ENCODE results near the gene ADAMTS6. TPM values are rescaled to one million over a fixed set of nuclear protein-coding genes. Genes with fewer than 3 reads are reported as not detected.
A peak's percentile ranks its signal among the peaks of the same experiment; 100 is the strongest.

ADAMTS6 gene
- total RNA-seq, 4 donors from 2014 or later: 0.23 to 3.8 (median 1.0) TPM

DNA sequence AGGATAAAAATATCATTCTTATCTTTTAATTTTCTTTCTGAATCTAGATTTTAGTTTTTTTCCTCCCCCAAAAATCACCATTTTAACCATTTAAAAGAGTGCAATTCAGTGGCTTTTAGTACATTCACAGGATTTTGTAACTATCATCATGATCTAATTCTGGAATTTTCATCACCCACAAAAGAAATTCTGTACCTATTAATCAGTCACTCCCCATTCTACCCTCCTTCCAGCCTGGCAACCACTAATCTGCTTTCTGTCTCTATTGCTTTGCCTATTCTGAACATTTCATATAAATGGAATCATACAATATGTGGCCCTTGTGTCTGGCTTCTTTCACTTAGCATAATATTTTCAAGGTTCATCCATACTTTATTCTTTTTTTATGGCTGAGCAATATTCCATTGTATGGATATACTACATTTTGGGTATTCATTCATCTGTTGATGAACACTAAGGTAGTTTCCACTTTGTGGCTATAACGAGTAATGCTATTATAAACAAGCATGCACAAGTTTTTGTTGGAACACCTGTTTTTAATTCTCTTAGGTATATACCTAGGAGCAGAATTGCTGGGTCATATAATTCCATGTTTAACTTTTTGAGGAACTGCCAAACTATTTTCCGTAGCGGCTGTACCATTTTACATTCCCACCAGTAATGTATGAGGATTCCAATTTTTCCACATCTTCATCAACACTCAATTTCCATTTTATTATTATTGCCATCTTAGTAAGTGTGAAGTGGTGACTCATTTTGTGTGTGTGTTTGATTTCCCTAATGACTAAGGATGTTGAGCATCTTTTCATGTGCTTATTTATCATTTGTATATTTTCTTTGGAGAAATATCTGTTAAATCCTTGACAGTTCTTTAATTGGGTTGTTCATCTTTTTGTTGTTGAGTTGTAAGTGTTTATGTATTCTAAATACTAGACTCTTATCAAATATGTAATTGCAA lies 372.7 kb downstream of the ADAMTS6 start:
- DNase-seq: no peak
- H3K27ac ChIP-seq: no peak overlapping the region
- H3K27me3 ChIP-seq: no peaks in the 10 kb centered on the region
- intact Hi-C loops (cut with DNase I): no loop called here
- no peak overlapping the region for H3K4me3 ChIP-seq
- 62 to 76% methylated on average over 3 of the region's 3 CpGs for WGBS, 2 donors
- H3K4me1 ChIP-seq: peaks cover 0 to under 1% (median 0%) of the 10 kb centered on the region in 3 donors
- no peaks in the 10 kb centered on the region for H3K36me3 ChIP-seq
- TF ChIP-seq CTCF (IDR thresholded peaks at IDR 0.05) (no peak), POLR2A (IDR thresholded peaks at IDR 0.05) (no peak)
- H3K9me3 ChIP-seq: no peaks in the 10 kb centered on the region

GRCh38 chr5:65105301-65105700 lies 376.4 kb downstream of the ADAMTS6 start:
- WGBS, 2 donors: 85 to 94% methylated on average over 4 of the region's 4 CpGs
- intact Hi-C loops (cut with DNase I): no loop called here
- H3K27me3 ChIP-seq: no peaks in the 10 kb centered on the region
- H3K9me3 ChIP-seq: no peaks in the 10 kb centered on the region
- DNase-seq: no peak
- no peak overlapping the region for H3K4me3 ChIP-seq
- H3K4me1 ChIP-seq: peaks cover 0 to 22% (median 0%) of the 10 kb centered on the region in 3 donors
- H3K36me3 ChIP-seq: no peaks in the 10 kb centered on the region
- TF ChIP-seq CTCF (IDR thresholded peaks at IDR 0.05) (no peak), POLR2A (IDR thresholded peaks at IDR 0.05) (no peak)
- no peak overlapping the region for H3K27ac ChIP-seq

GRCh38 chr5:65104831-65105230 lies 376.9 kb downstream of the ADAMTS6 start:
- no peak for DNase-seq
- Histone ChIP-seq H3K36me3 (no peaks in the 10 kb centered on the region), H3K4me3 (no peak overlapping the region), H3K27me3 (no peaks in the 10 kb centered on the region), H3K9me3 (no peaks in the 10 kb centered on the region), H3K27ac (no peak overlapping the region), H3K4me1 (peaks cover 0 to 22% (median 0%) of the 10 kb centered on the region in 3 donors)
- 73 to 92% methylated on average over 2 of the region's 2 CpGs for WGBS, 2 donors
- TF ChIP-seq CTCF (IDR thresholded peaks at IDR 0.05) (no peak), POLR2A (IDR thresholded peaks at IDR 0.05) (no peak)
- intact Hi-C loops (cut with DNase I): no loop called here

GRCh38 chr5:65103756-65104440 lies 377.8 kb downstream of the ADAMTS6 start:
- H3K27ac ChIP-seq: peak overlapping the region in 2 of 4 donors; percentile 84 to 87
- WGBS, 2 donors: 82 to 85% methylated on average over 12 to 14 of the region's 15 CpGs

More at GRCh38 chr5:65103756-65104440, 377.8 kb downstream of the ADAMTS6 start:
- H3K4me3 ChIP-seq: peak overlapping the region in 3 of 4 donors; percentile 62 to 82 (median 67)
- H3K4me1 ChIP-seq: peaks cover 0 to 22% (median 0%) of the 10 kb centered on the region in 3 donors
- H3K36me3 ChIP-seq: no peaks in the 10 kb centered on the region
- TF ChIP-seq POLR2A (IDR thresholded peaks at IDR 0.05) (no peak), CTCF (IDR thresholded peaks at IDR 0.05) (no peak)
- no peaks in the 10 kb centered on the region for H3K9me3 ChIP-seq
- DNase-seq: no peak
- no peaks in the 10 kb centered on the region for H3K27me3 ChIP-seq
- intact Hi-C loops (cut with DNase I): no loop called here

Measured in esophagus squamous epithelium (tissue), 5 donors.